ENCODE data around the gene C16orf86.
"Not testable (repeated sequence)": the region's sequence is repeated elsewhere in the genome, so short reads cannot be mapped to it uniquely, and the experiment has no call there.

The C16orf86 gene

DNA sequence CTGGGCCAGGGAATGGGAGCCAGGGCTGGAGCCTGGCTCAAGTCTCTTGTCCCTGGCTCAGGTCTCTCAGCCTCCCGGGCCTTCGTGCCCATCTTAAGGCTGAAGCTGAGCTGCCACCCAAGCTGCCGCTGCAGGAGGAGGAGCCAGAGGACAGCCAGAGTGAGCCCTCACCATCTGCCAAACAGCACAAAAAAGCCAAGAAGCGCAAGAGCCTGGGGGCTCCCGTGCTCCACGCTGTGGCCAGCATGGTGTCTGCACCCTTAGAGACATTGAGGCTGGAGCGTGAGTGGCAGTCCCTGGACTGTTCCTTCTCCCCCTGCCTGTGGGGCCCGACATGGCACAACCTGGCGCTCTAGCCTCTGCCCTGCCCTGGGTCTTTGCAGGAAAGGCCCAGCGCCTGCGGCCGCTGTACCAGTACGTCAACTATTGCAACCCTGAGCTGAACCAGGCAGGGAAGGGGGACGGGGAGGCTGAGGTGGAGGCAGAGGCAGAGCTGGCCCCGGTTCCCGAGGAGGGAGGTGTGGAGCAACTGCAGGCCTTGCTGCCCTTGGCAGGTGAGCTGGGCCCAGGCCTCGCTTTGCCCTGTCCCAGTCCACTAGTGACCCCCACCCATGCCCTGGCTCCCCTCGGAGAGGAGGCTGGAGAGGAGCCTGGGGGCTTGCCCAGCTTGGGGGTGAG, 1.3 kb downstream of the C16orf86 start:
- no peak for FAIRE-seq

GRCh38 chr16:67668495-67669157, 2.0 kb downstream of the C16orf86 start:
- FAIRE-seq, result no peak

DNA sequence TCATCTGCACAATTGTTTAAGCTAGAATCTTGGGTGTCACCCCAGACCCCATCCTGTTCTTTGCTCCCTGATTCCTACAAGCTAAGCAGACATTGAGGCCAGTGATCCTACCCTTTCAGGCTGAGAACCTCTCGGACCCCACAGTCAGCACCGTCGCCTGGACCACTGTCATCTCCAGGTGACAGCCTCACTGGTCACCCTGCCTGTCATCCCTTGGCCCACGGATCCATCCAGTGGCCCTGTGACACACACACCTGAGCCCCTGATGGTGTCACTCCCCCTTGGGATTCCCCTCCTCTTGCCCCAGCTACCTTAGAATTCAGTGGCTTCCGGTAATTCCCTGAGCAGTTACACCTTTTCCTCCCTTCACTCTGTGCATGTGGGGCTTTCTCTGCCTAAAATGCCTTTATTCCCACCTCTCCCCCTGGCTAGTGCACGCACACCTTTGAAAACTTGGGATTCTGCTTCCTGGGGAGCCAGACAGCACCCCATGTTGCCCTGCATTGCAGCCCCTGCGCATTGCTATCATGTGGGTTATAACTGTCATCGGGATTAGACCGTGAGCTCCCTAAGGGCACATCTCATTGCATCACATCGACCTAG, 3.0 kb downstream of the C16orf86 start:
- FAIRE-seq, result no peak

- FAIRE-seq, result no peak
These were observed 5.7 kb downstream of the C16orf86 start for GRCh38 chr16:67672306-67672705.

- no peak for FAIRE-seq
These were observed 6.4 kb downstream of the C16orf86 start for GRCh38 chr16:67672739-67673662.

GRCh38 chr16:67673712-67674580, 7.3 kb downstream of the C16orf86 start:
- FAIRE-seq, result no peak

DNA sequence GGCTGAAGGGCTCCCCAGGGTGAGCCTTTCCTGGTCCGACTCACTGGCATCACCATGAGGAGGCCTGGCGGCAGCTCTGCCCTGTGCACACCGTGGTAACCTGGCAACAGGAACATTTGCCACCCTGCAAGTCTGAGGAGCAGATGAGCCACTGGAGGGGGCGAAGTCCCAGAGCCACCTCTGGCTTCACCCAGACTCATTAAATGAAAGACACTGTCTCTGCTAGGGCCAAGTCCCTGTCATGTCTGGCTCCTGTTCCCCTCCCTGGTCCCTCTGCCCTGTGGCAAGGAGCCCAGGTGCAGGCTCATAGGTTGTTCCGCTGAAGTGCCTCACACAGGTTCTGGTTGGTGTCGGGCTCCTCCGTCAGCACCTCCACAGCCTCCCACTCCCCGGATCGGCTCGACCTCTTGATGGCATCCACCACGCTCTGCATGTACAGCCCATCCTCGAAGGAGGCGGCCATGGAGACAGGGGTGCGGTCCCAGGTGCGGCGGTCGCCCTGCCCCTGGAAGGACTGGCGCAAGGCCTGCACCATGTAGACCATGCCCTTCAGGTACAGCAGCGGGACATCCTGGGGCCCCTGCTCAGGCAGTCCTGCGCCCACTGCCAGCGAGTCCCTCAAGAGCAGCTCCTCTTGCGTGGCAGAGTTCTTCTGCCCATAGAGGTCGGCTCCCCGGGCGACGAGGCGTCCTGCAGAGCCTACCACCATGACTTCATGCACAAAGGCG, 8.4 kb downstream of the C16orf86 start:
- FAIRE-seq, result no peak

GRCh38 chr16:67675579-67675935, 8.9 kb downstream of the C16orf86 start:
- FAIRE-seq, result no peak

- no peak for FAIRE-seq
These were observed 9.4 kb downstream of the C16orf86 start for GRCh38 chr16:67675999-67676398.

DNA sequence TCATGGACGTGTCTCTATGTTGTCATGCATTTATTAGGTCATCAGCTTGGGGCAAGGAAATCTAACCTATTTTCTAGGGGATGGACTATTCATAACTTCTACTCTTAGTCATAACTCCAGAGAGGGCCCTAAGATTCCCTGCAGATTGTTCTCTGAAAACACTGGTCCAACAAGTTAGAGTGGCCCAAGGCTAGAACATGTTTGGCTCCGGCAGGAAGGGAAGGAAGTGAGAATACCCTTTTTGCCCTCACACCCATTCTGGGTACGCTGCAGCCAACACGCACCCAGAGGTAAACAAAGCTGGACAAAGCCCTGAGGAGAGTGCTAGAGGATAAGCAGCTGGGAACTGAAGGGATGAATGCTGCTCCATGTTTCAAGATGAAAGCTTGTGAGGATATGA, 9.9 kb downstream of the C16orf86 start:
- FAIRE-seq, result no peak

DNA sequence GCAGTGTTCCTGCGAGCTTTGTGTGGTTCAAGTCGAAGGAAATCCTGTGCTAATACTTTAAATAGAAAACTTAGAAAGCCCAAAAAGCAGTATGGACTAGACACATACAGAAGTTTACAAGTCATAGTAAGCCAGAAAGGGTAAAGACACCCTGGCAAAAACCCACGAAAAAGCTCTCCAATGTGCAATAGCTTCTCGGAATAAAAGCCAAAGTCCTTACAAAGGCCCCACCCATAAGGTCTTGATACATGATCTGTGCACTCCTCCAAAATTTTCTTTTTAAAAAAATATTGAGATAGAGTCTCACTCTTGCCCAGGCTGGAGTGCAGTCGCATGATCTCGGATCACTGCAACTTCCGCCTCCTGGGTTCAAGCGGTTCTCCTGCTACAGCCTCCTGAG, 10.3 kb downstream of the C16orf86 start:
- FAIRE-seq, result no peak

- FAIRE-seq, result no peak
These were observed 11.1 kb downstream of the C16orf86 start for GRCh38 chr16:67677712-67678111.

GRCh38 chr16:67678354-67679023, 11.9 kb downstream of the C16orf86 start:
- FAIRE-seq, result no peak

DNA sequence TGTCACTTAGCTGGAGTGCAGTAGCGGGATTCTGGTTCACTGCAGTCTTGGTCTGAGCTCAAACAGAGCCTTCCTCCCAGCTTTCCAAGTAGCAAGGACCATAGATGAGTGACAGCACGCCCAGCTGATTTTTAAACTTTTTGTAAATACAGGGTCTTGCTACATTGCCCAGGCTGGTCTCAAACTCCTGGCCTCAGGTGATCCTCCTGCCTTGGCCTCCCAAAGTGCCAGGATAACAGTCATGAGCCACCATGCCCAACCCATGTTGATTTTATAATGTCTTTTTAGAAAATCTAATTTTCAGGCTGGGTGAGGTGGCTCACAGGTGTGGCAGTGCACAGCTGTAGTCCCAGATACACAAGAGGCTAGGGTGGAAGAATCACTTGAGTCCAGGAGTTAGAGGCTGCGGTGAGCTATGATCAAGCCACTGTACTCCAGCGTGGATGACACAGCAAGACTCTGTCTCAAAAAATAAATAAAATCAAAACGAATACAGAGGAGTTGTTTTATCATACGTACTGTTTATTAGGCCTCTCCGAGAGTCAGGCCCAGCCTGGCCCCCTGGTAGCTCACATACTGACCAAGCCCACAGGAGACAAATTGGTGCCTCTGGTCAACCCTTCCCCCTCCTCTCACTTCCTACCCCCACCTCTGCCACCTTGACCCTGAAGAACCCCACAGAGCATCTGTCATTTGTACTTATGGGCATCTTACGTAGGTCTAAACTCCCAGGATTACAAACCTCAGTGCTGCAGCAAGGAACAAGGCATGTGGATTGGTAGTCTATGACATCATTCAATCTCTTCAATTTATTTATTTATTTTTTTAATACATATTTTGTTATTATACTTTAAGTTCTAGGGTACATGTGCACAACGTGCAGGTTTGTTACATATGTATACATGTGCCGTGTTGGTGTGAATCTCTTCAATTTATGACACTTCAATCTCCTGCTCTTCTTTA, 13.6 kb downstream of the C16orf86 start:
- no peak for FAIRE-seq

DNA sequence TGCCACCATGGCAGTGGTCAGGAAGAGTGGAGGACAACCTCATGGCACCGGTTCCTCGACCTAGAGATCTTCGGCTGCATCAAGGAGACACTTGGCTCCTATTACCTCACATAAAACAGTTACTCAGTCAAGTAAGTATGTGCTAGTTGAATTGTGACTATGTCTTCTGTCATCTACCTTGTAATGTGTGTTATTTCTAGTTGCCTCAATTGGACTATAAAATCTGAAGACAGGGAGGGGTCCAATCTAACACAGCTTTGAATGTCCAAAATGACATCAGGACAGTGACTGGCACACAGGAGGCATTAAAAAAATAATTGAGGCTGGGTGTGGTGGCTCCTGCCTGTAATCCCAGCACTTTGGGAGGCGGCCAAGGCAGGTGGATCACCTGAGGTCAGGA, 17.2 kb downstream of the C16orf86 start:
- no peak for FAIRE-seq

GRCh38 chr16:67685388-67686112, 18.9 kb downstream of the C16orf86 start:
- no peak for FAIRE-seq

DNA sequence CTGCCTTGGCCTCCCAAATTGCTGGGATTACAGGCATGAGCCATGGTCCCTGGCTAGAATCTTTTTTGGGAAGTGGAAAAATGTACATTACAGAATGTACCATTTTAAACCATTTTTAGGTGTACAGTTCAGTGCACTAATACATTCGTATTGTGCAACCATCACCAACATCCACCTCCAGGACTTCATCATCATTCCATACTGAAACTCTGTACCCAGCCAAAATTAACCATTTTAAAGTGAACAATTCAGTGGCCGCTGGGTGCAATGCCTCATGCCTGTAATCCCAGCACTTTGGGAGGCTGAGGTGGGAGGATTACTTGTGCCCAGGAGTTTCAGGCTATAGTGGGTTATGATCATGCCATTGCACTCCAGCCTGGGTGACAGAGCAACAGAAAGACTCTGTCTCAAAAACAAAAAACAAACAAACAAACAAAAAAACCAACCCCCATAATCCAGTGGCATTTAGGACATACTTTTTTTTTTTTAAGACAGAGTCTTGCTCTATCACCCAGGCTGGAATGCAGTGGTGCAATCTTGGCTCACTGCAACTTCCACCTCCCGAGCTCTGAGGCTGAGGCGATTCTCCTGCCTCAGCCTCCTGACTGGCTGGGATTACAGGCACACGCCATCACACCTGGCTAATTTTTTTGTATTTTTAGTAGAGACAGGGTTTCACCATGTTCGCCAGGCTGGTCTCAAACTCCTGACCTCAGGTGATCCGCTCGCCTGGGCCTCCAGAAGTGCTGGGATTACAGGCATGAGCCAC, 27.1 kb downstream of the C16orf86 start:
- FAIRE-seq, result not testable (repeated sequence)

DNA sequence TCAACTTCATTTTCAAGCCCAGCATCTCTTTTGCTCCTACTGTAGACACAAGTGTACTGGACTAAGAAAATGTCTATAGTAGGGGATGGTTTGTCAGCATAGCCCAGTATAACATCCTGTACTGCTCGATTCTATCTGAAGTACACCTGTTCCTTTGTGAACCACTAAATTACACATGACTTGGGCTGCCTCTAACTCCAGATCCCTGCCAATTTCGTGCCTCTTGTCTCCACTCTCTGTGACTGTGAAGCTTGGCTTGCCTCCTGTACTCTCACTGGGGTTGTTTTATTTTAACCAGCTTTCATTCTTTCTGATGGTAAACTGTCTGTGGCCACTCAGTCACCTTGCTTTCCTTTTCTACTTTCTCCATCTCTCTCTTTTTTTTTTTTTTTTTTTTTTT, 28.0 kb downstream of the C16orf86 start:
- FAIRE-seq, result no peak

All from endometrium (tissue), 2 donors.